ENCODE results near the gene PATJ. TPM values are rescaled to one million over a fixed set of nuclear protein-coding genes. Genes with fewer than 3 reads are reported as not detected.
A peak's percentile ranks its signal among the peaks of the same experiment; 100 is the strongest.
"Not testable (repeated sequence)": the region's sequence is repeated elsewhere in the genome, so short reads cannot be mapped to it uniquely, and the experiment has no call there.

Gene PATJ
- total RNA-seq, 2 donors from 2014 or later = 74.3 to 81.7 TPM

DNA sequence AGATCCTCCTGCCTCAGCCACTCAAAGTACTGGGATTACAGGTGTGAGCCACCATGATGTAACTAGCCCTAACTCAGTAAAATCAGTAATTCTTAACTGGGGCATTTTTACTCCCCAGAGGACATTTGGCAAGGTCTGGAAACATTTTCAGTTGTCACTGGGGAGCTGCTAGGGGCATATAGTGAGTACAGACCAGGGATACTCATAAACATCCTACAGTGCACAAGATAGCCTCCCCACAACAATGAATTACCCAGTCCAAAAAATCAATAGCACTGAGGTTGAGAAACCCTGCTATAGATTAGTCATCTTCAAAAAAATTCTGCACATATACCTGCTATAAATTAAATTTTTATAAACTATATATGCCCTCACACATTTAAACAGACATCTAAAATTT lies 30.3 kb upstream of the PATJ start:
- Mint-ChIP-seq H3K36me3 (ENCODE audit: low read depth) (peaks cover 24% of the 10 kb centered on the region), H3K27ac (no peak overlapping the region), H3K4me3 (no peak overlapping the region), H3K9me3 (no peaks in the 10 kb centered on the region), H3K27me3 (ENCODE audit: insufficient read depth) (no peaks in the 10 kb centered on the region), H3K4me1 (no peaks in the 10 kb centered on the region)
- Histone ChIP-seq H3K4me1 (ENCODE audit: control insufficient read depth, insufficient read depth, low read length) (no peaks in the 10 kb centered on the region), H3K4me3 (ENCODE audit: low read length) (no peak overlapping the region), H3K36me3 (ENCODE audit: control insufficient read depth, insufficient read depth, low read length) (peaks cover 26% of the 10 kb centered on the region), H3K27me3 (ENCODE audit: control insufficient read depth, insufficient read depth, low read length, poor library complexity, severe bottlenecking) (no peaks in the 10 kb centered on the region), H3K27ac (ENCODE audit: low read depth, low read length) (no peak overlapping the region), H3K9ac (ENCODE audit: extremely low read depth, low read length, poor library complexity, severe bottlenecking) (no peak overlapping the region), H3K9me3 (ENCODE audit: control insufficient read depth, low read length) (no peaks in the 10 kb centered on the region)
- TF ChIP-seq, protein P1, sequence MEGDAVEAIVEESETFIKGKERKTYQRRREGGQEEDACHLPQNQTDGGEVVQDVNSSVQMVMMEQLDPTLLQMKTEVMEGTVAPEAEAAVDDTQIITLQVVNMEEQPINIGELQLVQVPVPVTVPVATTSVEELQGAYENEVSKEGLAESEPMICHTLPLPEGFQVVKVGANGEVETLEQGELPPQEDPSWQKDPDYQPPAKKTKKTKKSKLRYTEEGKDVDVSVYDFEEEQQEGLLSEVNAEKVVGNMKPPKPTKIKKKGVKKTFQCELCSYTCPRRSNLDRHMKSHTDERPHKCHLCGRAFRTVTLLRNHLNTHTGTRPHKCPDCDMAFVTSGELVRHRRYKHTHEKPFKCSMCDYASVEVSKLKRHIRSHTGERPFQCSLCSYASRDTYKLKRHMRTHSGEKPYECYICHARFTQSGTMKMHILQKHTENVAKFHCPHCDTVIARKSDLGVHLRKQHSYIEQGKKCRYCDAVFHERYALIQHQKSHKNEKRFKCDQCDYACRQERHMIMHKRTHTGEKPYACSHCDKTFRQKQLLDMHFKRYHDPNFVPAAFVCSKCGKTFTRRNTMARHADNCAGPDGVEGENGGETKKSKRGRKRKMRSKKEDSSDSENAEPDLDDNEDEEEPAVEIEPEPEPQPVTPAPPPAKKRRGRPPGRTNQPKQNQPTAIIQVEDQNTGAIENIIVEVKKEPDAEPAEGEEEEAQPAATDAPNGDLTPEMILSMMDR (conservative IDR thresholded peaks at IDR 0.05) = no peak
- no peak for DNase-seq

DNA sequence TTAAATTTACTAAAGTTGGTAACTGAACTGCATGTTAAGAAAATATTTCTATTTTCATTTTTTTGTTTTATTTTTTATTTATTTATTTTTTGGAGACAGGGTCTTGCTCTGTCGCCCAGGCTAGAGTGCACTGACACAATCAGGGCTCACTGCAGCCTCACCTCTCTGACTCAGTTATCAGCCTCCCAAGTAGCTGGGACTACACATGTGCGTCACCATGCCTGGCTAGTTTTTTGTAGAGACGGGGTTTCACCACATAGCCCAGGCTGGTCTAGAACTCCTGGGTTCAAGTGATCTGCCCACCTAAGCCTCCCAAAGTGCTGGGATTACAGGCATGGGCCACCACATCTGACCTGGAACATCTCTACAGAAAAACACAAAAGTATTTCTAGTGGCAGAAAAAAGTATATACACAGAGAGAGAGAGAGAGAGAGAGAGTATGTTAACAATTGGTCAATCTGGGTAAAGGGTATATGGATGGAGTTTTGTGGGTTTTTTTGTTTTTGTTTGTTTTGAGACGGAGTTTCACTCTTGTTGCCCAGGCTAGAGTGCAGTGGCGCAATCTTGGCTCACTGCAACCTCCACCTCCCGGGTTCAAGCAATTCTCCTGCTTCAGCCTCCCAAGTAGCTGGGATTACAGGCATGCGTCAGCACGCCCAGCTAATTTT lies 23.1 kb upstream of the PATJ start:
- not testable (repeated sequence) for H3K4me1 Mint-ChIP-seq; H3K27ac Mint-ChIP-seq; H3K4me3 ChIP-seq (ENCODE audit: low read length); H3K27me3 Mint-ChIP-seq (ENCODE audit: insufficient read depth); H3K9ac ChIP-seq (ENCODE audit: extremely low read depth, low read length, poor library complexity, severe bottlenecking); H3K4me1 ChIP-seq (ENCODE audit: control insufficient read depth, insufficient read depth, low read length); H3K27me3 ChIP-seq (ENCODE audit: control insufficient read depth, insufficient read depth, low read length, poor library complexity, severe bottlenecking); H3K27ac ChIP-seq (ENCODE audit: low read depth, low read length); H3K9me3 ChIP-seq (ENCODE audit: control insufficient read depth, low read length); DNase-seq; H3K4me3 Mint-ChIP-seq; H3K9me3 Mint-ChIP-seq
- WGBS, 2 experiments (ENCODE audit: insufficient coverage in 1 of 2, insufficient read length in 1 of 2) = 91% methylated on average over 5 to 8 of the region's 8 CpGs
- H3K36me3 ChIP-seq (ENCODE audit: control insufficient read depth, insufficient read depth, low read length) = peaks cover 19% of the 10 kb centered on the region
- H3K36me3 Mint-ChIP-seq (ENCODE audit: low read depth) = peaks cover 28% of the 10 kb centered on the region

DNA sequence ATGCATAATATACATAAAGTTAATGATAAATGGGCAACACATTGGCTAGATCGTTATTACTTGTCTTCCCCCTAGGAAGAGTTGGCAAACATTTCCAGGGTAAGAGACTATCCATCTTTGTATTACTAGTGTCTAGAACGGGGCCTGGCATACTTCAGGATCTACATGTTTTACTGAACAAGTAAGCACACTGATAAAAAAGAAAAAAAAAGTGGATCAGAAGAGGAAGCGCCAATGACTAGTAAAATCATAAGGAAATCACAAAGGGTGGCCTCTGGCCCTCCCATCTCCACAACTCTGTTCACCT lies 17.8 kb upstream of the PATJ start:
- Histone ChIP-seq H3K36me3 (ENCODE audit: control insufficient read depth, insufficient read depth, low read length) (peaks cover 16% of the 10 kb centered on the region), H3K27ac (ENCODE audit: low read depth, low read length) (peak overlapping the region; percentile 81), H3K9me3 (ENCODE audit: control insufficient read depth, low read length) (no peaks in the 10 kb centered on the region), H3K9ac (ENCODE audit: extremely low read depth, low read length, poor library complexity, severe bottlenecking) (peak overlapping the region; percentile 94), H3K4me1 (ENCODE audit: control insufficient read depth, insufficient read depth, low read length) (no peaks in the 10 kb centered on the region), H3K4me3 (ENCODE audit: low read length) (peak overlapping the region; percentile 99), H3K27me3 (ENCODE audit: control insufficient read depth, insufficient read depth, low read length, poor library complexity, severe bottlenecking) (no peaks in the 10 kb centered on the region)
- H3K4me3 Mint-ChIP-seq = peak overlapping the region; percentile 99
- DNase-seq = no peak
- WGBS, 2 experiments (ENCODE audit: insufficient coverage in 1 of 2, insufficient read length in 1 of 2) = 0 to 20% methylated on average over 2 to 3 of the region's 3 CpGs
- no peaks in the 10 kb centered on the region for H3K9me3 Mint-ChIP-seq
- peaks cover 4% of the 10 kb centered on the region for H3K4me1 Mint-ChIP-seq
- TF ChIP-seq, protein P1 (conservative IDR thresholded peaks at IDR 0.05) = no peak
- H3K27me3 Mint-ChIP-seq (ENCODE audit: insufficient read depth) = no peaks in the 10 kb centered on the region
- H3K27ac Mint-ChIP-seq = peak overlapping the region; percentile 100
- peaks cover 6% of the 10 kb centered on the region for H3K36me3 Mint-ChIP-seq (ENCODE audit: low read depth)

All from endodermal cell (in vitro differentiated cells).